ENCODE results near the gene ARG2. TPM values are rescaled to one million over a fixed set of nuclear protein-coding genes. Genes with fewer than 3 reads are reported as not detected.
A peak's percentile ranks its signal among the peaks of the same experiment; 100 is the strongest.

Gene ARG2
- total and polyA plus RNA-seq, 9 of the 15 experiments (the other 6 are each of a cell fraction or from before 2014, with no cell fraction given): 6.2 to 75.0 (median 17.8) TPM

GRCh38 chr14:67583711-67584644 lies 35.7 kb upstream of the ARG2 start (continued):
- no peak for TF ChIP-seq PHF8 (IDR thresholded peaks at IDR 0.05; ENCODE audit: borderline replicate concordance, low read length)
- no peak for TF ChIP-seq SRSF7 (optimal IDR thresholded peaks at IDR 0.05; ENCODE audit: low read depth, low read length)
- peak; percentile 74; the same call in 1 of the 2 replicates for TF ChIP-seq STAG1 (CRISPR knock-in tag; IDR thresholded peaks at IDR 0.05; ENCODE audit: borderline replicate concordance)
- TF ChIP-seq ZNF165 (CRISPR knock-in tag; IDR thresholded peaks at IDR 0.05; ENCODE audit: borderline replicate concordance): no peak
- 0 out of 4 replicates have a peak, but pooled peaks of 1 of the 2 experiments have one; percentile 28 for TF ChIP-seq MAZ (CRISPR knock-in tag; conservative IDR thresholded peaks at IDR 0.05 in 1 of 2, IDR thresholded peaks at IDR 0.05 in 1 of 2)
- TF ChIP-seq BHLHE40 (IDR thresholded peaks at IDR 0.05; ENCODE audit: low read length): 0 out of 2 replicates have a peak, but pooled peaks have one; percentile 12
- TF ChIP-seq NCOA1 (IDR thresholded peaks at IDR 0.05; ENCODE audit: low read depth): no peak
- TF ChIP-seq ARID2 (IDR thresholded peaks at IDR 0.05): peak; percentile 81; the same call in 1 of the 2 replicates
- TF ChIP-seq EGR1 (conservative IDR thresholded peaks at IDR 0.05): no peak
- peak; percentile 30; the same call in 1 of the 2 replicates for TF ChIP-seq GATA2 (CRISPR knock-in tag; IDR thresholded peaks at IDR 0.05)
- peak; percentile 90 to 94 for TF ChIP-seq RAD21 (CRISPR knock-in tag; conservative IDR thresholded peaks at IDR 0.05 in 1 of 2, IDR thresholded peaks at IDR 0.05 in 1 of 2)
- TF ChIP-seq, protein P1, sequence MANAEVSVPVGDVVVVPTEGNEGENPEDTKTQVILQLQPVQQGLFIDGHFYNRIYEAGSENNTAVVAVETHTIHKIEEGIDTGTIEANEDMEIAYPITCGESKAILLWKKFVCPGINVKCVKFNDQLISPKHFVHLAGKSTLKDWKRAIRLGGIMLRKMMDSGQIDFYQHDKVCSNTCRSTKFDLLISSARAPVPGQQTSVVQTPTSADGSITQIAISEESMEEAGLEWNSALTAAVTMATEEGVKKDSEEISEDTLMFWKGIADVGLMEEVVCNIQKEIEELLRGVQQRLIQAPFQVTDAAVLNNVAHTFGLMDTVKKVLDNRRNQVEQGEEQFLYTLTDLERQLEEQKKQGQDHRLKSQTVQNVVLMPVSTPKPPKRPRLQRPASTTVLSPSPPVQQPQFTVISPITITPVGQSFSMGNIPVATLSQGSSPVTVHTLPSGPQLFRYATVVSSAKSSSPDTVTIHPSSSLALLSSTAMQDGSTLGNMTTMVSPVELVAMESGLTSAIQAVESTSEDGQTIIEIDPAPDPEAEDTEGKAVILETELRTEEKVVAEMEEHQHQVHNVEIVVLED (CRISPR knock-in tag; IDR thresholded peaks at IDR 0.05): no peak
- peak; percentile 87 for TF ChIP-seq REST (IDR thresholded peaks at IDR 0.05; ENCODE audit: borderline replicate concordance)
- no peak for TF ChIP-seq REST (CRISPR knock-in tag; IDR thresholded peaks at IDR 0.05; ENCODE audit: low read depth)
- TF ChIP-seq ZNF197 (CRISPR knock-in tag; IDR thresholded peaks at IDR 0.05; ENCODE audit: low read depth): no peak
